Keratinocyte (primary cell): ENCODE measurements around the gene FBLIM1.

Source experiments
- CTCF ChIP-seq, 3 experiments: IDR thresholded peaks in 1 of 3; conservative IDR thresholded peaks in 1 of 3; optimal IDR thresholded peaks in 1 of 3; 2 replicates in 2 of 3; 3 replicates in 1 of 3; pipeline versions ENCODE3 to v1.5.1; 2011; ENCODE audit warnings: low read length in 3 of 3, mild to moderate bottlenecking in 3 of 3, moderate library complexity in 2 of 3, control low read depth in 1 of 3, inconsistent platforms in 1 of 3; ENCODE audit not compliant: insufficient read depth in 2 of 3; ENCODE audit errors: extremely low read depth in 1 of 3
- EZH2 ChIP-seq: IDR thresholded peaks from one replicate; pipeline ENCODE4 v1.6.1; 2012; ENCODE audit warnings: inconsistent platforms, mild to moderate bottlenecking, low read length, moderate library complexity

DNA sequence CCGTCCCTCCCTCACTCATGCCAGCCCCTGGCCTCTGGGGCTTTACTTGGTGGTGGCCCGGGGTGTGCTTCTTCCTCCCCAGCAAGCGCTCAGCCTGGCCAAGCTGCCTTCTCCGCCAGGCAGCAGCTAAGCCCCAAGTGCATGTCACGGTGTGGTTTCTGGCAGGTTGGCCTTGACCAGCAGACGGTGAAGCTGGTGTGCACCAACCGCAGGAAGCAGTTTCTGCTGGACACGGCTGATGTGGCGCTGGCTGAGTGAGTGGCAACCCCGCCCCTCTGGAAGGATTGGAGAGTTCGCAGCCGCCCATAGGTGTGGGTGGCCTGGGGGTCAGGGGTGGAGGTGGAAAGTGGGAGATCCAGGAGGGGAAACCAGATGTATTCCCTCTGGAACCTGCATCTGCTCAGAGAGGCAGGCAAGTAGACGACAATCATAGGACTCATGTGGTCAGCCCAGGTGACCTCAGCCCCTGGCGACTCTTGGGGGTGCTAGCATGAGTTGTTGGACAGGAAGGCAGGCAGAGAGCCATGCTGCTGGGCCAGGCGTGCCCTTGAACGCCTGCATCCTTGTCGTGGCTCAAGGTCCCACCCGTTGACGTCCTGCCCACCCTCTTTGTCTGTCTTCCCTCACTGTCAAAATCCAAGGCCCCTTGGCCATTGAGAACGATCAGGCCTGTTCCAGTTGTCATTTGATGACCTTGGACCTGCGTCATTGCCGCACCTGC, 29.5 kb upstream of the FBLIM1 start:
- TF ChIP-seq CTCF (optimal IDR thresholded peaks at IDR 0.05 in 1 of 3, IDR thresholded peaks at IDR 0.05 in 1 of 3, conservative IDR thresholded peaks at IDR 0.05 in 1 of 3; ENCODE audit: extremely low read depth in 1 of 3, insufficient read depth in 2 of 3, low read length in 3 of 3): no peak
- no peak for TF ChIP-seq EZH2
